Esophagus muscularis mucosa (tissue), 4 donors: ENCODE data around the gene ATF6. TPM values are rescaled to one million over a fixed set of nuclear protein-coding genes. Genes with fewer than 3 reads are reported as not detected.

Experiments used
- DNase-seq: peaks from one replicate; pipeline ENCODE4 v3.0.0-alpha.2; 2017; ENCODE audit errors: extremely low spot score
- H3K27ac ChIP-seq, 4 donors: fragments of 200-600 bp; sonication (generic); replicated peaks in 1 of 4; 1 replicate in 3 of 4; 2 replicates in 1 of 4; pipeline ENCODE4 v1.5.1; 2016 to 2019; ENCODE audit warnings: mild to moderate bottlenecking in 1 of 4
- H3K27me3 ChIP-seq, 4 donors: fragments of 200-600 bp; sonication (generic); one replicate each; pipeline versions ENCODE4 v1.5.1 to v1.6.0; 2016 to 2019
- H3K36me3 ChIP-seq, 4 donors: fragments of 200-600 bp; sonication (generic); one replicate each; pipeline ENCODE4 v1.5.1; 2016 to 2019
- H3K4me1 ChIP-seq, 4 donors: fragments of 200-600 bp; sonication (generic); one replicate each; pipeline ENCODE4 v1.5.1; 2016 to 2019
- H3K4me3 ChIP-seq, 4 donors: fragments of 200-600 bp; sonication (generic); 1 replicate in 2 of 4; 2 replicates in 2 of 4; pipeline ENCODE4 v1.5.1; 2016 to 2019; ENCODE audit warnings: mild to moderate bottlenecking in 4 of 4, moderate library complexity in 1 of 4
- H3K9me3 ChIP-seq, 4 donors: fragments of 200-600 bp; sonication (generic); 1 replicate in 3 of 4; 2 replicates in 1 of 4; pipeline ENCODE4 v1.5.1; 2016 to 2019
- EP300 ChIP-seq: sonication (generic); formaldehyde crosslinking; IDR thresholded peaks from one replicate; pipeline ENCODE4 v1.6.1; 2017; ENCODE audit warnings: antibody characterized with exemption
- POLR2A ChIP-seq: fragments of 450-650 bp; IDR thresholded peaks from one replicate; pipeline ENCODE4 v1.6.1; 2017; ENCODE audit warnings: antibody characterized with exemption, moderate library complexity, mild to moderate bottlenecking, low read depth
- POLR2AphosphoS5 ChIP-seq, 2 donors: sonication (generic); formaldehyde crosslinking; IDR thresholded peaks; one replicate each; pipeline ENCODE4 v1.6.1; 2017; ENCODE audit warnings: antibody characterized with exemption in 2 of 2
- WGBS: methylation state at CpG from one replicate; pipeline ENCODE4 v1.1.5; 2018; 5-methylcytosine and 5-hydroxymethylcytosine counted together
- intact Hi-C: fragments of 100-400 bp; cut with DNase I; formaldehyde crosslinking; loops from one replicate; pipeline ENCODE4 v1.15.1; 2023
- total RNA-seq, 4 donors: library from RNA; depleted of rRNA; stranded (reverse); fragments of >200 nt; gene quantifications; one replicate each; pipeline versions ENCODE4 v1.1.0 to v1.2.1, GENCODE V29; 2016
- TF ChIP-seq, protein P1 (sequence below), 3 experiments: fragments of 200-600 bp in 2 of 3; fragments of 450-650 bp in 1 of 3; sonication (generic) in 2 of 3; IDR thresholded peaks; one replicate each; pipeline ENCODE4 v1.5.1; 2017 to 2019; ENCODE audit warnings: antibody characterized with exemption in 3 of 3, mild to moderate bottlenecking in 2 of 3, moderate library complexity in 1 of 3

The ATF6 gene
- total RNA-seq, 4 donors from 2014 or later, result 24.5 to 30.6 (median 27.4) TPM

DNA sequence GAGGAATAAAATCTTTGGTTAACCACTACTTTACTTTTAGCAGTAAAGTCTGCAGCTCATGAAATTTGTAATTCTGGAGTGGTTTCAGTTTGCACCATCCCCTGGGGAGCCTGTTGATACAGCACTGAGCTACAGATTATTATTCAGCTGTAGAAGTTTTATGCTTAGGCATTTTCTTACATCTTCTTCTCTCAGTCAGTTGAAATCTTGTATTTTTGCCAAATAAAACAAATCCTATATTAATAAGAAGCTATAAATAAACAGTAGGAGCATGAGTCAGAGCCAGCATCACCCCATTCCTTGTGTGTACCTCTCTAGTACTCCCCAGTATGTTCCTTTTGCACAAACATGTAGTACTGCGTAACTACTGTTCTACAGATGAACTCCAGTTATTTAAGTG is 118.9 kb downstream of the ATF6 start:
- no peak for DNase-seq
- 70% methylated on average over 1 of the region's 1 CpG for WGBS
- Histone ChIP-seq H3K4me3 (no peak overlapping the region), H3K27ac (peak overlapping the region in 1 of 4 donors; percentile 38), H3K9me3 (no peaks in the 10 kb centered on the region), H3K4me1 (peaks cover 0 to 25% (median 15%) of the 10 kb centered on the region in 4 donors), H3K36me3 (peaks cover 0 to 24% (median 3%) of the 10 kb centered on the region in 4 donors), H3K27me3 (no peaks in the 10 kb centered on the region)
- TF ChIP-seq POLR2AphosphoS5 (IDR thresholded peaks at IDR 0.05) (no peak), EP300 (no peak), POLR2A (no peak)
- TF ChIP-seq, protein P1, sequence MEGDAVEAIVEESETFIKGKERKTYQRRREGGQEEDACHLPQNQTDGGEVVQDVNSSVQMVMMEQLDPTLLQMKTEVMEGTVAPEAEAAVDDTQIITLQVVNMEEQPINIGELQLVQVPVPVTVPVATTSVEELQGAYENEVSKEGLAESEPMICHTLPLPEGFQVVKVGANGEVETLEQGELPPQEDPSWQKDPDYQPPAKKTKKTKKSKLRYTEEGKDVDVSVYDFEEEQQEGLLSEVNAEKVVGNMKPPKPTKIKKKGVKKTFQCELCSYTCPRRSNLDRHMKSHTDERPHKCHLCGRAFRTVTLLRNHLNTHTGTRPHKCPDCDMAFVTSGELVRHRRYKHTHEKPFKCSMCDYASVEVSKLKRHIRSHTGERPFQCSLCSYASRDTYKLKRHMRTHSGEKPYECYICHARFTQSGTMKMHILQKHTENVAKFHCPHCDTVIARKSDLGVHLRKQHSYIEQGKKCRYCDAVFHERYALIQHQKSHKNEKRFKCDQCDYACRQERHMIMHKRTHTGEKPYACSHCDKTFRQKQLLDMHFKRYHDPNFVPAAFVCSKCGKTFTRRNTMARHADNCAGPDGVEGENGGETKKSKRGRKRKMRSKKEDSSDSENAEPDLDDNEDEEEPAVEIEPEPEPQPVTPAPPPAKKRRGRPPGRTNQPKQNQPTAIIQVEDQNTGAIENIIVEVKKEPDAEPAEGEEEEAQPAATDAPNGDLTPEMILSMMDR (IDR thresholded peaks at IDR 0.05), result no peak
- intact Hi-C loops, result no loop called here

DNA sequence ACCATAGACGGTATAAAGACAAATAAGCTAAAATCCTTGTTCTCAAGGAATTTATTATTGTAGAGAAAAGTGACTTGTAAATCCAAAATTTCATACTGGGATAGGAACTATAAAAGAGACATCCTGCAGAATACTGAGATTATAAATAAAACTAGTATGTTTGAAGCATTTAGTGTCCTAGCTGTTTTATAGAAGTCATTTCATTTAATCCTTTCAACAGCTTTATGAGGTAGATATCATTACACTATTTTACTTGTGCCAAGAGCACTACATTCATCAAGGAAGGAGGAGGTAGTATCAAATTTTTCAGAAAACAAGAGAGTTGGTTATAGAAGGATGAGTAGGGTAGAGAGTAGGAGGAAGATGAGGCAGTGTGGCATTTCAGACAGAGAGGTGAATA is 119.6 kb downstream of the ATF6 start:
- intact Hi-C loops, result no loop called here
- Histone ChIP-seq H3K9me3 (no peaks in the 10 kb centered on the region), H3K4me3 (no peak overlapping the region), H3K27ac (no peak overlapping the region), H3K36me3 (peaks cover 0 to 29% (median 9%) of the 10 kb centered on the region in 4 donors), H3K4me1 (peaks cover 0 to 25% (median 15%) of the 10 kb centered on the region in 4 donors), H3K27me3 (no peaks in the 10 kb centered on the region)
- 85% methylated on average over 1 of the region's 1 CpG for WGBS
- TF ChIP-seq, protein P1 (IDR thresholded peaks at IDR 0.05), result no peak
- TF ChIP-seq EP300, result no peak
- no peak for TF ChIP-seq POLR2A
- TF ChIP-seq POLR2AphosphoS5 (IDR thresholded peaks at IDR 0.05), result no peak
- DNase-seq, result no peak

DNA sequence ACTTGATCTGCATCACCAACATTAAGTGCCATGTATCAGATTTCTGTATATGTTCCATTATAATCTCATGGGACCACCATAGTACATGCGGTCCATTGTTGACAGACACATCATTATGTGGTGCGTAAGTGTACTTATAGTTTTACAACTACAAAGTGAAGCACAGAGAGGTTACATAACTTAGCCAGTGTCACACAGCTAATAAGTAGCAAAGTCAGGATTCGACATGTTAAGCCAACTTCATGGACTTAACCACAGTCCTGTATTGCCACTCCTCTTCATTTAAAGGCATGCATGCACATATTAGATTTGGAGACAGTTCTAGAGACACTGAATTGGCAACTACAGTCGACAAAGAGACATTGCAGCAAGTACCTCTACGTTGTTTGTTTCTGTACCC is 120.5 kb downstream of the ATF6 start:
- no peak for DNase-seq
- no peaks in the 10 kb centered on the region for H3K9me3 ChIP-seq
- no peak overlapping the region for H3K27ac ChIP-seq
- intact Hi-C loops, result no loop called here
- H3K4me1 ChIP-seq, result peaks cover 0 to 25% (median 15%) of the 10 kb centered on the region in 4 donors
- H3K36me3 ChIP-seq, result peaks cover 0 to 38% (median 17%) of the 10 kb centered on the region in 4 donors
- no peak overlapping the region for H3K4me3 ChIP-seq
- 96% methylated on average over 5 of the region's 5 CpGs for WGBS
- TF ChIP-seq POLR2AphosphoS5 (IDR thresholded peaks at IDR 0.05) (no peak), POLR2A (no peak), EP300 (no peak)
- TF ChIP-seq, protein P1 (IDR thresholded peaks at IDR 0.05), result no peak
- no peaks in the 10 kb centered on the region for H3K27me3 ChIP-seq

DNA sequence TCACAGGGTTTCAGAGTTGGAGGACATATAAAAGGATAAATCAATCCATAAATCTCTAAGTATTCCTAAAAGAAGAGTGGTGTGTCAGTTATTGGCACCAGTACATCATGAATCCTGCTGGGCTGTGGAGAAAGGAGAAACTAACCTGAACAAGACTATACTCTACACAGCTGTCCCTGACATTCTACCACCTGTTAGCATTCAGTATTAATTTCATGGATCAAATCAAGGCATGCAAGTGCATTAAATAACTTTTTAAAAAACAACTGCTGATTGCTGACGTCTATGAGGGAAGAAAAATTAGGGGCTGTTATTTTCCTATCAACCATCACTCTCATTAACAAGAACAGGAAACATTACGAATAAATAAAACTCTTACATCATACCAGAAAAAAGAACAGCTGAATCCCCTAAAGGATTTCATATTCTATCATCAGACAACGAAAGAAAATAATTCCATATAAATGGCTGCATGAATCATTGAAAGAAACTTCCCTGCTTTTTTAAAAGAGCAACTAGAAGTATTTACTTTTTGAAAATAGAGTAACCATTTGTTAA is 121.7 kb downstream of the ATF6 start:
- DNase-seq, result no peak
- H3K36me3 ChIP-seq, result peaks cover 0 to 38% (median 19%) of the 10 kb centered on the region in 4 donors
- no peak for TF ChIP-seq POLR2AphosphoS5 (IDR thresholded peaks at IDR 0.05)
- no peak for TF ChIP-seq EP300
- TF ChIP-seq POLR2A, result no peak
- TF ChIP-seq, protein P1 (IDR thresholded peaks at IDR 0.05), result no peak
- no peak overlapping the region for H3K4me3 ChIP-seq
- WGBS, result 74% methylated on average over 3 of the region's 3 CpGs
- intact Hi-C loops, result no loop called here
- no peak overlapping the region for H3K27ac ChIP-seq
- no peaks in the 10 kb centered on the region for H3K9me3 ChIP-seq
- H3K27me3 ChIP-seq, result no peaks in the 10 kb centered on the region
- H3K4me1 ChIP-seq, result peaks cover 0 to 25% (median 15%) of the 10 kb centered on the region in 4 donors

DNA sequence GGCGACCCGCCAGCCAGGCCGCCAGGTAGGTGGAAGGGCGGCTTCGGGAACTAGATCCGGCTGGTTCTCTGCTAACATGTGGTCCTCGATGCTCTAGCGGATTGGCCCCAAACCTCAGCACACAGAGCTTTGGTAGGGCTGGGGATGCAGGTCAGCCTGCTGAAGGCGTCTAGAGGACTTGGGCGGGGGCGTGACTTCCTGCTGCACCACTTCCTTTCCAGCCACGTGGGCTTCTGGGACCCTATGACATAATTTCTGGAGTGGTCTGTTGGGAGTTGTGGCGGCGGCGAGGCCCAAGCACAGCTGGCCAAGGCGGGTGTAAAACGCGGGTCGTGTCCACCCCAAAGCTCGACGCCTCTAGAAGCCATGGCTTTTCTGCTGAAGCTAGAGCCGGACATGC is 124.5 kb downstream of the ATF6 start:
- no peak for TF ChIP-seq POLR2AphosphoS5 (IDR thresholded peaks at IDR 0.05)
- TF ChIP-seq, protein P1 (IDR thresholded peaks at IDR 0.05), result no peak
- no peak for TF ChIP-seq POLR2A
- no peak for TF ChIP-seq EP300
- Histone ChIP-seq H3K9me3 (no peaks in the 10 kb centered on the region), H3K27ac (no peak overlapping the region), H3K4me1 (peaks cover 0 to 9% (median 3%) of the 10 kb centered on the region in 4 donors), H3K27me3 (no peaks in the 10 kb centered on the region), H3K36me3 (peaks cover 0 to 38% (median 19%) of the 10 kb centered on the region in 4 donors), H3K4me3 (no peak overlapping the region)
- no peak for DNase-seq
- intact Hi-C loops, result no loop called here
- WGBS, result 97% methylated on average over 22 of the region's 22 CpGs
